ENCODE results near the gene WDR5B.
"Not testable (repeated sequence)": the region's sequence is repeated elsewhere in the genome, so short reads cannot be mapped to it uniquely, and the experiment has no call there.

The WDR5B gene

DNA sequence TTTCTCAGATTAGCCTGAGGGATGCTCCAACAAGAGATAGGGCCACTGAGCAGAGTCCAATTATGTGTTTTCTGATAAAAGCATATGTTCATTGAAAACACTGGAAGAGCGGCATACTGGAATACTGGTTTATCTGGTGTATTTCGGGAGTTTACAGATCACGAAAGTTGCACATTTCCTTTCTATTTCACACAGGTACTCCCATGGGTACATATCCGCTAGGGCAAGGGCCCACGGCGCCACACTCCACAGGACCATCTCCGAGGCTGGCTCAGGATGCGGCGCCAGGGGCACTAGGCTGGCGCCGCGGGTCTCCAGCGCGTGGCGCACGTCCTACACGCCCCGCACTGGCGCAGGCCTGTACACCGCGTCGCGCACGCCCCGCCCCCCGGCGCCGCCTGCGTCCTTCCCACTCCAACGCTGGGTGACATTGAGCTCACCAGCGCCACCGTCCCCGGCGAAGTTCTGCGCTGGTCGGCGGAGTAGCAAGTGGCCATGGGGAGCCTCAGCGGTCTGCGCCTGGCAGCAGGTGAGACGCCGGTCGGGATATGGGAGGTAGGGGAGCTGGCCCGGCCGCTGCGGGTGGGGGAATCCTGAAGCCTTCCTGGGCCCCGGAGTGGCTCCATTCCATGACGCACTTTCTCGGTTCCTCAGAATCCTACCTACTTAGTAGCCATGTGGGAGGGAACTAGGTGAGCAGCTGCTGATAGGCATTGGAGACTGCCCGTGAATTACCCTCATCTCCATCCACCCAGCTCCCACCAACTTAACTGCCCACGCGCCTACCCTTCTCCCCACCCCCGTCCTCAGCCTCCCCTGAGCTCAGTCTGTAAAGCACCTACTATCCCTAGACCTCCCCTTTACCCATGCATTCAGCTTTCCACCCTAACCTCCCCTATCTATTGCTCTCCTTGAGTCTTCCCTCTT, 31.8 kb downstream of the WDR5B start, which contains the start of gene FAM162A:
Gene FAM162A (plus strand): TSS at position 412 of the 927 bp plus-strand sequence. CDS start 84 bp downstream, at position 496.
- no peaks in the 10 kb centered on the region for H3K27me3 ChIP-seq (replicated peaks in 2 of 5; ENCODE audit: control insufficient read depth in 4 of 5, insufficient read depth in 5 of 5, low read length in 4 of 5)
- H3K4me1 ChIP-seq (ENCODE audit: control extremely low read depth in 1 of 4, control insufficient read depth in 4 of 4, insufficient read depth in 4 of 4, low read length in 3 of 4) = peaks cover 12 to 41% (median 27%) of the 10 kb centered on the region in 4 experiments
- DNase-seq = peak; percentile 95 to 96 (median 96)
- ChIA-PET POLR2A (interaction anchor here (0.9 to 1.7 kb wide), 4 partner anchors 13 to 131 kb away, joined by 3 to 12 read pairs (median 3); partner anchors contain the start of genes KPNA1 and WDR5B), CTCF (interaction anchor here (0.6 to 4.4 kb wide), 16 partner anchors 9 to 674 kb away, joined by 3 to 21 read pairs (median 4); partner anchors contain the start of genes PARP14 and WDR5B)
- WGBS (ENCODE audit: insufficient coverage) = 0% methylated on average over 35 of the region's 52 CpGs
- H3K27ac ChIP-seq (ENCODE audit: insufficient read depth in 1 of 2, low read depth in 1 of 2, low read length in 2 of 2, poor library complexity in 1 of 2, severe bottlenecking in 2 of 2) = peak within 1 kb of the TSS; percentile 69 to 85
- H3K36me3 ChIP-seq (ENCODE audit: control insufficient read depth in 4 of 4, insufficient read depth in 4 of 4, low read length in 3 of 4) = peaks cover 0 to 7% (median 5%) of the 10 kb centered on the region in 4 experiments
- H3K4me3 ChIP-seq (ENCODE audit: control insufficient read depth in 1 of 7, extremely low read depth in 1 of 7, insufficient read depth in 4 of 7, low read depth in 2 of 7, low read length in 6 of 7) = peak within 1 kb of the TSS; percentile 81 to 98 (median 90)
- no peaks in the 10 kb centered on the region for H3K9me3 ChIP-seq (ENCODE audit: control extremely low read depth in 1 of 5, control insufficient read depth in 4 of 5, insufficient read depth in 2 of 5, low read depth in 1 of 5, low read length in 4 of 5)

DNA sequence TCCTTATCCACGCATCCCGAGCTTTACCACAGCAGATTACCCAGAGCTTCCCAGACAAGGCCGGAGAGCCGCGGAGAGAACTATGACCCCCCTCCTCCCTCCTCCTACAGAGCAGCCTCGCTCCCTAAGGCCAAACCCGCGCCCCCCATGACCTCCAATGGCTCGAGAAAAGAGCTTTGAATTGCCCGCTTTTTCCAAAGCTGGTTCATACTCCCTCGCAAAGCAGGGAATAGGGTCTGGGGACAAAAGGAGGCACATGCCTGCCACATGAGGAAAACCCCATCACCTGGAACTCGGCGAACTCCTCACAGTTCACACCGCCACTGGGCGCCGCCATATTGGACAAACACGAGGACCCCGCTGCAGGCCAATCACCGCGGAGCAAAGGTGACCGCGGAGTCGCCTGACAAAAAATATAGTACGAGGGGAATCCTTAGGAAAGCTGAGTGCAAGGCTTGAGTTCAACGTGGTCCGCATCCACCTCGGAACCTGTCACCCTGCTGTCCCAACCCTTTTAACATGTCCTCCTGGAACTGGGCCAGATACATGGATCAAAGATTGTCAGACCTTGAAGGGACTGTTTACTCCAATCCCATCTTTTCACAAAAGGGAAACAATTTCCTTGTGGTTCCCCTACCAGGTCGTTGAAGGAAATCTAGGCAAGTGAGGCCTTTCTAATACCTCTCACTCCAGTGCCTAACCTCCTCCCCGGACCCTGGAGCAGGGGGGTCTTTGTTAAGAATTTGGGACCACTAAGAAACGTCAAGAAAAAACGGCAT, 32.8 kb downstream of the WDR5B start, which contains the start of gene MIX23:
Gene MIX23 (minus strand): TSS at position 344 of the 779 bp plus-strand sequence. CDS start 7 bp downstream, at position 337.
- Histone ChIP-seq H3K27ac (ENCODE audit: insufficient read depth in 1 of 2, low read depth in 1 of 2, low read length in 2 of 2, poor library complexity in 1 of 2, severe bottlenecking in 2 of 2) (peak within 1 kb of the TSS; percentile 69 to 85), H3K36me3 (ENCODE audit: control insufficient read depth in 4 of 4, insufficient read depth in 4 of 4, low read length in 3 of 4) (peaks cover 0 to 7% (median 5%) of the 10 kb centered on the region in 4 experiments), H3K4me1 (ENCODE audit: control extremely low read depth in 1 of 4, control insufficient read depth in 4 of 4, insufficient read depth in 4 of 4, low read length in 3 of 4) (peaks cover 12 to 43% (median 29%) of the 10 kb centered on the region in 4 experiments), H3K9me3 (ENCODE audit: control extremely low read depth in 1 of 5, control insufficient read depth in 4 of 5, insufficient read depth in 2 of 5, low read depth in 1 of 5, low read length in 4 of 5) (no peaks in the 10 kb centered on the region), H3K4me3 (ENCODE audit: control insufficient read depth in 1 of 7, extremely low read depth in 1 of 7, insufficient read depth in 4 of 7, low read depth in 2 of 7, low read length in 6 of 7) (peak within 1 kb of the TSS; percentile 81 to 98 (median 90)), H3K27me3 (replicated peaks in 2 of 5; ENCODE audit: control insufficient read depth in 4 of 5, insufficient read depth in 5 of 5, low read length in 4 of 5) (no peaks in the 10 kb centered on the region)
- 0% methylated on average over 25 of the region's 31 CpGs for WGBS (ENCODE audit: insufficient coverage)
- POLR2A ChIA-PET = interaction anchor here (1.5 to 1.7 kb wide), 3 partner anchors 28 to 132 kb away, joined by 3 to 12 read pairs (median 3); partner anchors contain the start of genes KPNA1 and WDR5B
- CTCF ChIA-PET = interaction anchor here (1.0 to 4.4 kb wide), 5 partner anchors 10 to 117 kb away, joined by 3 to 21 read pairs (median 3); no protein-coding TSS in a partner anchor
- peak; percentile 78 to 84 (median 80) for DNase-seq

DNA sequence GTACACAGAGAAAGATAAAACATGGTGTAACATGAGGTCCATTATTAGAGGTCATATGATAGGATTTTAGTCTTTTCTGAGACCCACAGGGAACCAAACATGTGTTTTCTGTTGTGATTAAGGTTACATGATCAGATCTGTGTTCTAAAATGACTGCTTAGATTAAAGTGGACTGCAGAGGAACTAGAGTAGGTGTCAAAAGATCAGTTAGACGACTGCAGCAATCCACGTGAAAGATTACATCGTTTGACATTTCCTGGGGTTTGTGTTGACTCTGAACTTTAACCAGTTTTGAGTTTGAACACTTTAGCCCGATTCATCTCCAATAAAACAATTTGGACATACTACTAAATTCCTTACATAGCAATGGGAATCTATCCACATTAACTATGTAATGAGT, 37.9 kb downstream of the WDR5B start:
- CTCF ChIA-PET = interaction anchor here (1.4 kb wide), 1 partner anchor 11 kb away, joined by 3 read pairs; no protein-coding TSS in a partner anchor
- WGBS (ENCODE audit: insufficient coverage) = 82% methylated on average over 3 of the region's 4 CpGs

DNA sequence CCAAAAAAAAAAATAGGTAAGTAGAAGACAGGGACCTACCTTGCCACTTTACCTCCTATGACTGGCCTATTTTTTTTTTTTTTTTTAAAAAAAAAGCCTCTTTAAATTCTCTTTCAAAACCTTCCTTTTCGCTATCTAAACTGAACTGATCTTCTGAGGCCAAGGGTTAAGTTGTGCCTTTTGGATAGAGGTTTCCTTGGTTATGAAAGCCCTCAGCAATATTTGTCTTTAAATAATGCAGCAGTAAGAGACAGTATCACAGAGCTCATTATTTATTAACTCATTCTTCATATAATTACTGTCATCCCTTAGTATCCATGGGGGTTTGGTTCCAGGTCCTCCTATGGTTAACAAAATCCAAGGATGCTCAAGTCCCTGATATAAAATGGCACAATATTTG, 41.8 kb downstream of the WDR5B start:
- no peaks in the 10 kb centered on the region for H3K27me3 ChIP-seq (replicated peaks in 2 of 5; ENCODE audit: control insufficient read depth in 4 of 5, insufficient read depth in 5 of 5, low read length in 4 of 5)
- no peak overlapping the region for H3K4me3 ChIP-seq (ENCODE audit: control insufficient read depth in 1 of 7, extremely low read depth in 1 of 7, insufficient read depth in 4 of 7, low read depth in 2 of 7, low read length in 6 of 7)
- ChIA-PET CTCF (no interaction called here), POLR2A (no interaction called here)
- no peak for DNase-seq
- no CpG with 5 or more reads among the region's 1 CpG for WGBS (ENCODE audit: insufficient coverage)
- peaks cover 10 to 17% (median 12%) of the 10 kb centered on the region in 4 experiments for H3K4me1 ChIP-seq (ENCODE audit: control extremely low read depth in 1 of 4, control insufficient read depth in 4 of 4, insufficient read depth in 4 of 4, low read length in 3 of 4)
- H3K9me3 ChIP-seq (ENCODE audit: control extremely low read depth in 1 of 5, control insufficient read depth in 4 of 5, insufficient read depth in 2 of 5, low read depth in 1 of 5, low read length in 4 of 5) = no peaks in the 10 kb centered on the region
- peaks cover 0 to 10% (median 4%) of the 10 kb centered on the region in 4 experiments for H3K36me3 ChIP-seq (ENCODE audit: control insufficient read depth in 4 of 4, insufficient read depth in 4 of 4, low read length in 3 of 4)
- H3K27ac ChIP-seq (ENCODE audit: insufficient read depth in 1 of 2, low read depth in 1 of 2, low read length in 2 of 2, poor library complexity in 1 of 2, severe bottlenecking in 2 of 2) = no peak overlapping the region

More for the DNA sequence above, 37.9 kb downstream of the WDR5B start:
- no peaks in the 10 kb centered on the region for H3K27me3 ChIP-seq (replicated peaks in 2 of 5; ENCODE audit: control insufficient read depth in 4 of 5, insufficient read depth in 5 of 5, low read length in 4 of 5)
- no peak overlapping the region for H3K4me3 ChIP-seq (ENCODE audit: control insufficient read depth in 1 of 7, extremely low read depth in 1 of 7, insufficient read depth in 4 of 7, low read depth in 2 of 7, low read length in 6 of 7)
- DNase-seq = no peak
- H3K4me1 ChIP-seq (ENCODE audit: control extremely low read depth in 1 of 4, control insufficient read depth in 4 of 4, insufficient read depth in 4 of 4, low read length in 3 of 4) = peaks cover 0 to 26% (median 17%) of the 10 kb centered on the region in 4 experiments
- POLR2A ChIA-PET = no interaction called here
- peaks cover 0 to 4% (median 3%) of the 10 kb centered on the region in 4 experiments for H3K36me3 ChIP-seq (ENCODE audit: control insufficient read depth in 4 of 4, insufficient read depth in 4 of 4, low read length in 3 of 4)
- H3K27ac ChIP-seq (ENCODE audit: insufficient read depth in 1 of 2, low read depth in 1 of 2, low read length in 2 of 2, poor library complexity in 1 of 2, severe bottlenecking in 2 of 2) = no peak overlapping the region
- H3K9me3 ChIP-seq (ENCODE audit: control extremely low read depth in 1 of 5, control insufficient read depth in 4 of 5, insufficient read depth in 2 of 5, low read depth in 1 of 5, low read length in 4 of 5) = no peaks in the 10 kb centered on the region

DNA sequence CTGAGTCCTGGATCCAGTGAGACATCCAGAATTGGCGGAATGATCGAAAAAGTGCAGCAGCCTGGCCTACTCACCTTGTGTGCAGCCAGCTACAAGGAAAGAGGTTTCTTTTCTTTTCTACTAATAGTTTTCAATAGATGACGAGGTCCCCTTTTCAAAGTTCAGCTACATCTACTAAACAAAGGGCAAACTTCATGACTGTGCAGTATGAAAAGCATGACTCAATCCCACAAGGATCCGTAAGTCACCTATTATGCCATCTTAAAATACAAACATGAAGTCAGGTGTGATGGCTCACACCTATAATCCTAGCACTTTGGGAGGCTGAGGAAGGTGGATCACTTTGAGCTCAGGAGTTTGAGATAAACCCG, 49.5 kb downstream of the WDR5B start:
- H3K4me1 ChIP-seq (ENCODE audit: control extremely low read depth in 1 of 4, control insufficient read depth in 4 of 4, insufficient read depth in 4 of 4, low read length in 3 of 4) = peaks cover 9 to 12% (median 10%) of the 10 kb centered on the region in 4 experiments
- H3K9me3 ChIP-seq (ENCODE audit: control extremely low read depth in 1 of 5, control insufficient read depth in 4 of 5, insufficient read depth in 2 of 5, low read depth in 1 of 5, low read length in 4 of 5) = no peaks in the 10 kb centered on the region
- 100% methylated on average over 3 of the region's 5 CpGs for WGBS (ENCODE audit: insufficient coverage)
- H3K27ac ChIP-seq (ENCODE audit: insufficient read depth in 1 of 2, low read depth in 1 of 2, low read length in 2 of 2, poor library complexity in 1 of 2, severe bottlenecking in 2 of 2) = no peak overlapping the region
- no peak for DNase-seq
- peaks cover 15 to 51% (median 29%) of the 10 kb centered on the region in 4 experiments for H3K36me3 ChIP-seq (ENCODE audit: control insufficient read depth in 4 of 4, insufficient read depth in 4 of 4, low read length in 3 of 4)
- H3K4me3 ChIP-seq (ENCODE audit: control insufficient read depth in 1 of 7, extremely low read depth in 1 of 7, insufficient read depth in 4 of 7, low read depth in 2 of 7, low read length in 6 of 7) = no peak overlapping the region
- ChIA-PET CTCF (interaction anchor here (1.3 kb wide), 1 partner anchor 11 kb away, joined by 3 read pairs; no protein-coding TSS in a partner anchor), POLR2A (no interaction called here)
- H3K27me3 ChIP-seq (replicated peaks in 2 of 5; ENCODE audit: control insufficient read depth in 4 of 5, insufficient read depth in 5 of 5, low read length in 4 of 5) = no peaks in the 10 kb centered on the region

DNA sequence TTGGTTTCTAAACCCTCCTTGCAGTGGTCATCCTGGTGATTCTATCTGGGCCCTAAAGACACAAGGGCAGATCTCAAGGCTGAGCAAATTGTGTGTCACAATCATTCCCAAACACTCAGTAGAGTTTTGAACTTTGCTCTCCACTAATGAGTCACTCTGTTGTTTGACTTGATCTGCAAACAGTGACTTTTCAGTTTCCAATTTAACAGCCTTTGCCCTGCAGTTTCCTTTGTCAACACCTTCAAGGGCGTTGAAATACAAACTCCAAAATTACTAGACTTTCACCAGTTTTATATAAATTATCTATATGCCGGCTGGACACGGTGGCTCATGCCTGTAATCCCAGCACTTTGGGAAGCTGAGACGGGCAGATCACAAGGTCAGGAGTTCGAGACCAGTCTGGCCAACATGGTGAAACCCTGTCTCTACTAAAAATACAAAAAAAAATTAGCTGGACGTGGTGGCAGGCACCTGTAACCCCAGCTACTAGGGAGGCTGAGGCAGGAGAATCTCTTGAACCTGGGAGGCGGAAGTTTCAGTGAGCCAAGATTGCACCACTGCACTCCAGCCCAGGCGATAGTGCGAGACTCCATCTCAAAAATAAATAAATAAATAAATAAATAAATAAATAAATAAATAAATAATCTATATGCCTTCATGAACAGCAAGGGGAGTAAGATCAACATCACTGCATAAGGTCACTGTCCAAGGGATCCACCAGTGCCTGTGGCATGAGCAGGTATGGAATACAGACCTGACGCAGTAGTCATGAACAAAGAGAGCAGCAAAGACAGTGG, 50.1 kb downstream of the WDR5B start:
- POLR2A ChIA-PET = not testable (repeated sequence)

More for the DNA sequence above, 50.1 kb downstream of the WDR5B start:
- not testable (repeated sequence) for H3K4me1 ChIP-seq (ENCODE audit: control extremely low read depth in 1 of 4, control insufficient read depth in 4 of 4, insufficient read depth in 4 of 4, low read length in 3 of 4); H3K4me3 ChIP-seq (ENCODE audit: control insufficient read depth in 1 of 7, extremely low read depth in 1 of 7, insufficient read depth in 4 of 7, low read depth in 2 of 7, low read length in 6 of 7); H3K9me3 ChIP-seq (ENCODE audit: control extremely low read depth in 1 of 5, control insufficient read depth in 4 of 5, insufficient read depth in 2 of 5, low read depth in 1 of 5, low read length in 4 of 5); DNase-seq; H3K27ac ChIP-seq (ENCODE audit: insufficient read depth in 1 of 2, low read depth in 1 of 2, low read length in 2 of 2, poor library complexity in 1 of 2, severe bottlenecking in 2 of 2); H3K27me3 ChIP-seq (replicated peaks in 2 of 5; ENCODE audit: control insufficient read depth in 4 of 5, insufficient read depth in 5 of 5, low read length in 4 of 5)
- CTCF ChIA-PET = interaction anchor here (0.6 to 1.5 kb wide), 3 partner anchors 11 to 805 kb away, joined by 3 to 5 read pairs (median 3); no protein-coding TSS in a partner anchor
- WGBS (ENCODE audit: insufficient coverage) = 100% methylated on average over 6 of the region's 10 CpGs
- H3K36me3 ChIP-seq (ENCODE audit: control insufficient read depth in 4 of 4, insufficient read depth in 4 of 4, low read length in 3 of 4) = peaks cover 15 to 54% (median 30%) of the 10 kb centered on the region in 4 experiments

Measured in common myeloid progenitor, CD34-positive (primary cell).